PC-9 (cell line): ENCODE measurements around the gene GMDS. TPM values are rescaled to one million over a fixed set of nuclear protein-coding genes. Genes with fewer than 3 reads are reported as not detected.

Experiments
- BruUV-seq: library from RNA; stranded (reverse); fragments of 400-500 nt; replicated peaks from 2 replicates; lab custom pipeline; 2021; lab: Mats Ljungman, UMichigan
- CTCF ChIA-PET: fragments of 300-600 bp; sonication (Branson Sonifier 250); formaldehyde crosslinking; loops from one replicate; lab custom pipeline; 2022; ENCODE audit warnings: antibody characterized with exemption; lab: Charles Lee
- POLR2A ChIA-PET: fragments of 300-600 bp; sonication (Branson Sonifier 250); formaldehyde crosslinking; loops from one replicate; lab custom pipeline; 2022; ENCODE audit warnings: antibody characterized with exemption; ENCODE audit not compliant: unreplicated experiment; lab: Charles Lee
- DNase-seq, 2 experiments: peaks; one replicate each; pipeline versions ENCODE4 v3.0.0 to v3.0.0-alpha.2; 2015 to 2022; ENCODE audit warnings: mixed read lengths in 1 of 2
- H2AFZ ChIP-seq: fragments of 200-600 bp; sonication (generic); 2 replicates; pipeline ENCODE4 v1.8.1; 2017; ENCODE audit warnings: antibody characterized with exemption
- H3F3A ChIP-seq: fragments of 200-600 bp; sonication (generic); 2 replicates; pipeline ENCODE4 v1.8.1; 2017; ENCODE audit warnings: antibody characterized with exemption, mild to moderate bottlenecking, low read depth; ENCODE audit not compliant: insufficient read depth
- H3K27ac ChIP-seq: fragments of 200-600 bp; sonication (generic); 2 replicates; pipeline ENCODE4 v1.6.1; 2016; ENCODE audit warnings: mixed run types
- H3K27me3 ChIP-seq: fragments of 200-600 bp; sonication (generic); 2 replicates; pipeline ENCODE4 v1.6.1; 2016; ENCODE audit warnings: low read depth, mixed run types; ENCODE audit not compliant: insufficient read depth
- H3K36me3 ChIP-seq: fragments of 200-600 bp; sonication (generic); 2 replicates; pipeline ENCODE4 v1.6.1; 2016; ENCODE audit warnings: low read depth, mixed run types
- H3K4me1 ChIP-seq: fragments of 200-600 bp; sonication (generic); replicated peaks from 2 replicates; pipeline ENCODE4 v1.6.1; 2016; ENCODE audit warnings: mixed run types; ENCODE audit not compliant: insufficient read depth
- H3K4me2 ChIP-seq: fragments of 200-600 bp; sonication (generic); 2 replicates; pipeline ENCODE4 v1.6.1; 2017; ENCODE audit warnings: mixed run types
- H3K4me3 ChIP-seq: fragments of 200-600 bp; sonication (generic); 2 replicates; pipeline ENCODE4 v1.6.1; 2016; ENCODE audit warnings: mixed run types
- H3K79me2 ChIP-seq: fragments of 200-600 bp; sonication (generic); 2 replicates; pipeline ENCODE4 v1.6.1; 2017; ENCODE audit warnings: low read depth, mixed run types
- H3K9me2 ChIP-seq: fragments of 200-600 bp; sonication (generic); 2 replicates; pipeline ENCODE4 v1.8.1; 2017; ENCODE audit warnings: mild to moderate bottlenecking; ENCODE audit not compliant: insufficient read depth
- H3K9me3 ChIP-seq: fragments of 200-600 bp; sonication (generic); 2 replicates; pipeline ENCODE4 v1.8.1; 2016; ENCODE audit warnings: low read depth; ENCODE audit not compliant: insufficient read depth
- H4K20me1 ChIP-seq: fragments of 200-600 bp; sonication (generic); 2 replicates; pipeline ENCODE4 v1.8.1; 2017; ENCODE audit not compliant: insufficient read depth
- EZH2 ChIP-seq: fragments of 200-600 bp; sonication (generic); IDR thresholded peaks from 2 replicates; pipeline ENCODE4 v1.8.0; 2017; ENCODE audit warnings: antibody characterized with exemption, low read depth
- intact Hi-C: fragments of 100-400 bp; cut with micrococcal nuclease; formaldehyde crosslinking; loops from one replicate; pipeline ENCODE4 v1.10.0; 2022; ENCODE audit not compliant: unreplicated experiment
- total RNA-seq: library from RNA; stranded (reverse); gene quantifications from 2 replicates; pipeline ENCODE4 v1.2.3, GENCODE V29; 2021
- TF ChIP-seq, protein P1 (sequence below): fragments of 200-600 bp; sonication (generic); conservative IDR thresholded peaks from 2 replicates; pipeline ENCODE4 v1.6.1; 2017; ENCODE audit warnings: mixed run types, antibody characterized with exemption, mild to moderate bottlenecking, moderate library complexity

Gene GMDS
- total RNA-seq, 1 experiment from 2014 or later: 30.1 TPM

DNA sequence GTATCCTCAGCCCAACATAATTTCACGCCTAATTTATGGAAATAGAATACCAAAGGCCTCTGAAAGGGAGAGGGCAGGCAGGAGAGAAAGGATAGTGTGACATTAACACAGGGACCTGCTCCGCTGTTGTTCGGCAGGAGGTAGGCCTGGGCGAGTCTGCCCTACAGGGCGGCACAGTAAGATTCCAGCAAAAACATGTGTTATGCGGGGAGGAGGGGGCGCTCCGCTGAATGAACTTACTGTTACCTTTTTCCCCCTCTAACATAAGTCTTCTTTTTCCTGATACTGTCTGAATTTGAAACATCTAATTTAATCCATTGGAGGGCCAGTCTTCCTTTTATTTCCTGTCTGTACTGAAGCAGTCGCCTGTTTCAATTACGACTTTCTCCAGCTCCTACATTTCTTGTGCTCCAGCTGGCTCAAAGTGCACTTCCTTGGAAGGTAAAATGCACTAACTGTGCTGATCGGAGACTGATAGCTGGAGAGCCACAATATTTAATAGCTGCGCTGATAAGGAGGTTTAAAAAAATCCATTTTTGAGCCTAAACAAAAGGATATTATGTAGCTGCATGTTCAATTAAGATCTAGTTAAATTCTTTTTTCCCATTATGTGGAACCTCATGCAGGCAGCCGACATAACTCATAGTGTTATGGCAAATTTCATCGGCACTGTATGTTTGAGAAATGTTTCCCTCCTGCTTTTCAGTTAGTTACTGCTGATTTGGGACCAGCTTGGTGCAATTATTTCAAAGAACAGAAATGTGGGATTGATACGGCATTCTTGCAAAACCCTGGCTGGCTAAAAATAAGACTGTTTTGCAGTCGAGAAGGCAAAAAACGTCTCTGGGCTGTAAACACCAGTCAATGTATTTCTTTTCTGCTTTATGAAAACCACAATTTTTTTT lies 442.7 kb downstream of the GMDS start:
- DNase-seq: no peak
- no peaks in the 10 kb centered on the region for H3F3A ChIP-seq
- no peak overlapping the region for H2AFZ ChIP-seq
- intact Hi-C loops: no loop called here
- H3K36me3 ChIP-seq: no peaks in the 10 kb centered on the region
- no TSS peak for BruUV-seq
- H3K79me2 ChIP-seq: no peaks in the 10 kb centered on the region
- TF ChIP-seq, protein P1, sequence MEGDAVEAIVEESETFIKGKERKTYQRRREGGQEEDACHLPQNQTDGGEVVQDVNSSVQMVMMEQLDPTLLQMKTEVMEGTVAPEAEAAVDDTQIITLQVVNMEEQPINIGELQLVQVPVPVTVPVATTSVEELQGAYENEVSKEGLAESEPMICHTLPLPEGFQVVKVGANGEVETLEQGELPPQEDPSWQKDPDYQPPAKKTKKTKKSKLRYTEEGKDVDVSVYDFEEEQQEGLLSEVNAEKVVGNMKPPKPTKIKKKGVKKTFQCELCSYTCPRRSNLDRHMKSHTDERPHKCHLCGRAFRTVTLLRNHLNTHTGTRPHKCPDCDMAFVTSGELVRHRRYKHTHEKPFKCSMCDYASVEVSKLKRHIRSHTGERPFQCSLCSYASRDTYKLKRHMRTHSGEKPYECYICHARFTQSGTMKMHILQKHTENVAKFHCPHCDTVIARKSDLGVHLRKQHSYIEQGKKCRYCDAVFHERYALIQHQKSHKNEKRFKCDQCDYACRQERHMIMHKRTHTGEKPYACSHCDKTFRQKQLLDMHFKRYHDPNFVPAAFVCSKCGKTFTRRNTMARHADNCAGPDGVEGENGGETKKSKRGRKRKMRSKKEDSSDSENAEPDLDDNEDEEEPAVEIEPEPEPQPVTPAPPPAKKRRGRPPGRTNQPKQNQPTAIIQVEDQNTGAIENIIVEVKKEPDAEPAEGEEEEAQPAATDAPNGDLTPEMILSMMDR: no peak
- TF ChIP-seq EZH2: no peak
- no peaks in the 10 kb centered on the region for H3K9me2 ChIP-seq
- H3K4me1 ChIP-seq: peaks cover 7% of the 10 kb centered on the region
- H3K4me3 ChIP-seq: no peak overlapping the region
- H3K27me3 ChIP-seq: no peaks in the 10 kb centered on the region
- CTCF ChIA-PET: no interaction called here
- no peak overlapping the region for H3K4me2 ChIP-seq
- H3K9me3 ChIP-seq: no peaks in the 10 kb centered on the region
- no peaks in the 10 kb centered on the region for H4K20me1 ChIP-seq
- H3K27ac ChIP-seq: no peak overlapping the region
- POLR2A ChIA-PET: no interaction called here

- Histone ChIP-seq H3K9me3 (no peaks in the 10 kb centered on the region), H3K27ac (no peak overlapping the region), H3F3A (no peaks in the 10 kb centered on the region), H3K4me2 (no peak overlapping the region), H3K4me3 (no peak overlapping the region), H3K36me3 (no peaks in the 10 kb centered on the region), H2AFZ (no peak overlapping the region), H3K79me2 (no peaks in the 10 kb centered on the region), H3K4me1 (peaks cover 11% of the 10 kb centered on the region), H3K27me3 (no peaks in the 10 kb centered on the region), H3K9me2 (no peaks in the 10 kb centered on the region), H4K20me1 (no peaks in the 10 kb centered on the region)
- TF ChIP-seq EZH2: no peak
- TF ChIP-seq, protein P1: no peak
- ChIA-PET POLR2A (interaction anchor here (0.7 kb wide), 1 partner anchor 164 kb away, joined by 5 read pairs; no protein-coding TSS in a partner anchor), CTCF (no interaction called here)
- BruUV-seq: no TSS peak
- no peak for DNase-seq
- intact Hi-C loops: no loop called here
These were observed 444.0 kb downstream of the GMDS start for GRCh38 chr6:1801401-1801800.

- Histone ChIP-seq H3F3A (no peaks in the 10 kb centered on the region), H3K4me3 (no peak overlapping the region), H3K36me3 (no peaks in the 10 kb centered on the region), H3K9me3 (no peaks in the 10 kb centered on the region), H2AFZ (no peak overlapping the region), H4K20me1 (no peaks in the 10 kb centered on the region), H3K4me1 (peaks cover 11% of the 10 kb centered on the region), H3K27ac (no peak overlapping the region), H3K4me2 (no peak overlapping the region), H3K27me3 (no peaks in the 10 kb centered on the region), H3K79me2 (no peaks in the 10 kb centered on the region), H3K9me2 (no peaks in the 10 kb centered on the region)
- intact Hi-C loops: no loop called here
- no peak for DNase-seq
- TF ChIP-seq, protein P1: no peak
- no peak for TF ChIP-seq EZH2
- ChIA-PET POLR2A (no interaction called here), CTCF (no interaction called here)
- BruUV-seq: no TSS peak
These were observed 444.6 kb downstream of the GMDS start for GRCh38 chr6:1800845-1801244.
